ENCODE results near the gene SLC25A10. TPM values are rescaled to one million over a fixed set of nuclear protein-coding genes. Genes with fewer than 3 reads are reported as not detected.
"Not testable (repeated sequence)": the region's sequence is repeated elsewhere in the genome, so short reads cannot be mapped to it uniquely, and the experiment has no call there.

The SLC25A10 gene
- total RNA-seq, 6 experiments from 2014 or later: 13.2 to 21.9 (median 17.1) TPM

DNA sequence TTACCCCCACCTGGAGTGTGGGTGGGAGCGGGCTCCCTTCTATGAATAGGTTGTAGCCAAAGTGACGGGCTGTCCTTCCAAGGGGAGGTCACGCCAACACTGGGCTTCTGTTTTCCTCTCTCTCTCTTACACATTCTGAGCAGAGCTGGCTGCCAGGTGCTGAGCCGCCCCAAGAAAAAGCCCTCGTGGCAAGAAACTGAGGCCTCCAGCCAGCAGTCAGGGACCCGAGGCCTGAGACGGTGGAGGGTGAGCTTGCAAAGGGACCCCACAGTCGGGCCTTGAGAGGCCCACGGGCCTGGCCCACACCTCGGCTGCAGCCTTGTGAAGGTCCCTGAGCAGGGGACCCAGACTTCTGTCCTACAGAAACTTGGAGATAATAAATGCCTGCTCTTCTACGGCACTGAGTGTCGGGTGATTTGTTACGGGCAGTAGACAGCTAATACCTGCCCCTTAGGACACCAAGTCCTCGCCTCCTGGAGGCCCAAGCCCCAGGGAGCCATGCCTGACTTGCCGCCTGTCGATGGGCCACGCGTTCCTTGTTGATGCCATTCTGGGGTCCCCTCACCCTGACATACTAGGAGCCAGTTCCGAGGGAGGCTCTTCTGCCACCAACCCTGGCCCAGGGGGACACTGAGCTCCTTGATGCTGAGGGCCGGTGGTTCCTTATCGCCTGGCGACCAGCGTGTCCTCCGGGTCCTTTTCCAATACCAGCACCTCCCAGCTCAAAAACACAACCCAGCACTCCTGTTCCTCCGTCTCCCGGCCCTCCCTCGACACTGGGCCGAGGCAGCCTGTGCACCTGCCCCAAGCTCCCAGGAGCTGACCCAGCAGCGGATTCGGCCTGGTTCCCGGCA, 26.1 kb downstream of the SLC25A10 start:
- Mint-ChIP-seq H3K4me3 (no peak overlapping the region), H3K27me3 (ENCODE audit: insufficient read depth) (peaks cover 9% of the 10 kb centered on the region), H3K36me3 (ENCODE audit: low read depth) (no peaks in the 10 kb centered on the region), H3K27ac (no peak overlapping the region), H3K9me3 (no peaks in the 10 kb centered on the region), H3K4me1 (ENCODE audit: low read depth) (peaks cover 13% of the 10 kb centered on the region)
- no peak for DNase-seq
- TF ChIP-seq, protein P1, sequence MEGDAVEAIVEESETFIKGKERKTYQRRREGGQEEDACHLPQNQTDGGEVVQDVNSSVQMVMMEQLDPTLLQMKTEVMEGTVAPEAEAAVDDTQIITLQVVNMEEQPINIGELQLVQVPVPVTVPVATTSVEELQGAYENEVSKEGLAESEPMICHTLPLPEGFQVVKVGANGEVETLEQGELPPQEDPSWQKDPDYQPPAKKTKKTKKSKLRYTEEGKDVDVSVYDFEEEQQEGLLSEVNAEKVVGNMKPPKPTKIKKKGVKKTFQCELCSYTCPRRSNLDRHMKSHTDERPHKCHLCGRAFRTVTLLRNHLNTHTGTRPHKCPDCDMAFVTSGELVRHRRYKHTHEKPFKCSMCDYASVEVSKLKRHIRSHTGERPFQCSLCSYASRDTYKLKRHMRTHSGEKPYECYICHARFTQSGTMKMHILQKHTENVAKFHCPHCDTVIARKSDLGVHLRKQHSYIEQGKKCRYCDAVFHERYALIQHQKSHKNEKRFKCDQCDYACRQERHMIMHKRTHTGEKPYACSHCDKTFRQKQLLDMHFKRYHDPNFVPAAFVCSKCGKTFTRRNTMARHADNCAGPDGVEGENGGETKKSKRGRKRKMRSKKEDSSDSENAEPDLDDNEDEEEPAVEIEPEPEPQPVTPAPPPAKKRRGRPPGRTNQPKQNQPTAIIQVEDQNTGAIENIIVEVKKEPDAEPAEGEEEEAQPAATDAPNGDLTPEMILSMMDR (IDR thresholded peaks at IDR 0.05): no peak

DNA sequence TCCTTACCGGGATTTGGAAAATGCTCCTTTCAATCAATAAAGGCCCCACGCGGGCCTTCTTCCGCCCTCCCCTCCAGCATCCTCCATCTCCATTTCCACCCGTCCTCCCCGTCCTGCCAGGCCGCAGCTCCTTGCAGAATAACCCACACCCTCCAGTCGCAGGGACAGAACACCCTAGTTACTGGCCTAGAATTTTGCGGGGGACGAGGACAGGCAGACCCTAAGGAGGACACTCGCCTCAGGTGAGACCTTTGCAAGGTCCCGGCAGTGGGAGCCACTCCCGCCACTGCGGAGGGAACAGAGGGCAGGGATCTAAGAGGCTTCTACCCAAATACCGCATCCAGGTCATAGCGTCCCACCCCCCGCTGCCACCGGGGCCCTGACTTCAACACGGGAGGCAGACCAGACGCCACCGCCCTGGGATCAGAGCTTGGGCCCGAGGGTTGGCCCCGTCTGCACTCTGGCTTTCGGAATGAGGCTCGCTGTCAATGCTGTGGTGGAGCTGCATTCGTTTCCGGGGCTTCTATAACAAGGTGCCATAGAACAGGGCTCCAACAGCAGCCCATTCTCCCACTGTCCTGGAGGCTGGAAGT, 26.8 kb downstream of the SLC25A10 start:
- TF ChIP-seq, protein P1 (IDR thresholded peaks at IDR 0.05): no peak
- Mint-ChIP-seq H3K4me3 (no peak overlapping the region), H3K27ac (no peak overlapping the region), H3K27me3 (ENCODE audit: insufficient read depth) (peaks cover 9% of the 10 kb centered on the region), H3K36me3 (ENCODE audit: low read depth) (no peaks in the 10 kb centered on the region), H3K9me3 (no peaks in the 10 kb centered on the region), H3K4me1 (ENCODE audit: low read depth) (peaks cover 7% of the 10 kb centered on the region)
- no peak for DNase-seq

DNA sequence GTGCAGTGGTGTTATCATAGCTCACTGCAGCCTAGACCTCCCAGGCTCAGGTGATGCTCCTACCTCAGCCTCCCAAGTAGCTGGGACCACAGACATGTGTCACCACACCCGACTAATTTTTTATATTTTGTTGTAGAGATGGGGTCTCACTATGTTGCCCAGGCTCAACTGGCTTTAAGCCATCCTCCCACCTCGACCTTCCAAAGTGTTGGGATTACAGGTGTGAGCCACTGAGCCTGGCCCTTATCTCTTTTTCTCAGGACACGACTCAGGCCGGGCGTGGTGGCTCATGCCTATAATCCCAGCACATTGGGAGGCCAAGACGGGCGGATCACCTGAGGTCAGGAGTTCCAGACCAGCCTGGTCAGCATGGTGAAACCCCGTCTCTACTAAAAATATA, 27.5 kb downstream of the SLC25A10 start:
- H3K36me3 Mint-ChIP-seq (ENCODE audit: low read depth); H3K27ac Mint-ChIP-seq; H3K27me3 Mint-ChIP-seq (ENCODE audit: insufficient read depth); H3K4me1 Mint-ChIP-seq (ENCODE audit: low read depth); H3K9me3 Mint-ChIP-seq; DNase-seq; H3K4me3 Mint-ChIP-seq: not testable (repeated sequence)

DNA sequence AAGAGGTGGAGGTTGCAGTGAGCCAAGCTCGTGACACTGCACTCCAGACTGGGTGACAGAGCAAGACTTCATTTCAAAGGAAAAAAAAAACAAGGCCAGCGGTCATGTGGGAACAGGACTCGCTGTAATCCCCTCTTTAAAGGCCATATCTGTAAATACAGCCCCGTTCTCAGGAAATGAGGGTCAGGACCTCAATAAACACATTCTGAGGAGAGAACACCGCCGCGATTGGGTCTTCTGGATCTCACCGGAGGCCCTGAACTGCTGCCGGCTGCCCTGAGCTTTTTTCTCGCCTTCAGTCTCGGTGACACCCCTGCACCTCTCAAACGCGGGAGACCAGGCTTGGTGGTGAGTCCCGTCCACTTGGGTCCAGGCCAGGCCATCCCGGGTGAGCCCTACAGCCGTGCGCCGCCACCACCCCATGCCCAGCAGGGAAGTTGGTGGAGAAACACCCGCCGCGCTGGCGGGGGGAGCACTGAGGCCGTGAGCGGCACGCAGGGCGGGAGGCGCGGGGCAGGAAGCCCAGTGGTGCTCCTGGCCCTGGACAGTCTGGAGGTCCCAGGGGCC, 28.4 kb downstream of the SLC25A10 start:
- peaks cover 5% of the 10 kb centered on the region for H3K4me1 Mint-ChIP-seq (ENCODE audit: low read depth)
- H3K9me3 Mint-ChIP-seq: no peaks in the 10 kb centered on the region
- peaks cover 9% of the 10 kb centered on the region for H3K27me3 Mint-ChIP-seq (ENCODE audit: insufficient read depth)
- TF ChIP-seq, protein P1 (IDR thresholded peaks at IDR 0.05): no peak
- H3K4me3 Mint-ChIP-seq: no peak overlapping the region
- DNase-seq: no peak
- no peak overlapping the region for H3K27ac Mint-ChIP-seq
- no peaks in the 10 kb centered on the region for H3K36me3 Mint-ChIP-seq (ENCODE audit: low read depth)

DNA sequence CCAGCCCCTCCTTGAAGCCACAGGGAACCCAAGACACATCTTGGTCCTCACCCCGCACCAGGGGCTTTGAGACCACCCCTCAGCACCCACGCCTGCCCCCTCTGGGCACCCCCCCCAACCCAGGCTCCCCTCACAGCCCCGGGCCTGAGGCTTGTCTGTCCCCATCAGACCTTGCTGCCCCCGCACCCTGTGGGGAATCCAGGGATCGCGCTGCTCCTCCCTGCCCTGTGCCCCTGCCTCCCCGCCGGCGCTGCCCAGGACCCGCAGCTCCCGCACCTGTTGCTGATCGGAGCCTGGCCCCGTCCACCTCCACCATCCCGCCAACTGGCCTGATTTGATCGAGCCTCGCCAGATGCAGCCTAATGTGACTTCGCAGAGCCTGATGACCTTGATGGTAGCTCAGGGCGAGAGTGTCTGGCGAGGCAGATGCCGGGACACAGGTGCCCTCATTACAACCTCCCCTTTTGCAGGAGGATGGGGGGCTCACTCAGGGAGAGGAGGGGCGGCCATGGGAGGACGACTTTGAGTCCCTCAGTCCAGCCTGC, 29.0 kb downstream of the SLC25A10 start:
- Mint-ChIP-seq H3K9me3 (no peaks in the 10 kb centered on the region), H3K27me3 (ENCODE audit: insufficient read depth) (peaks cover 9% of the 10 kb centered on the region), H3K36me3 (ENCODE audit: low read depth) (no peaks in the 10 kb centered on the region), H3K4me1 (ENCODE audit: low read depth) (no peaks in the 10 kb centered on the region), H3K27ac (no peak overlapping the region), H3K4me3 (no peak overlapping the region)
- TF ChIP-seq, protein P1 (IDR thresholded peaks at IDR 0.05): no peak
- DNase-seq: no peak
